ENCODE results near the gene SOX13. TPM values are rescaled to one million over a fixed set of nuclear protein-coding genes. Genes with fewer than 3 reads are reported as not detected.
A peak's percentile ranks its signal among the peaks of the same experiment; 100 is the strongest.

Gene SOX13
- total and polyA plus RNA-seq, 11 donors: 8.2 to 16.0 (median 12.6) TPM

DNA sequence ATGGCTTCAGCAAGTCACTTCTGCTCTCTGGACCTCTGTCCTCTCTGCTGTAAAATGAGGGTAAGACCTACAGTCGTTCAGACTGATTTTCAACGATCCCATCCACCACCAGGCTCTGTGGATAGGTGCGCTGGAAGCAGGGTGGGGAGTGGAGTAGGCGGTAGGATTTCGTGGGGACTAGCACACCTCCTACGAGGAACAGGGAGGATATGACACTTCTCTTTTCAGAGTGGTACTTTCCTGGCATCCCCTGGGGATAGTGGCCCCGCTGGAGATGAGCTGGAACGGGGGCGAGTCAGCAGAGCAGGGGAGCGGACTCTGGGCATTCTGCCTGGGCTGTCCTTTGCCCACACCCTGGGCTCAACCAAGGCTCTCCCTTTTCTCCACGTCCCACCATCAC, 61.2 kb downstream of the SOX13 start:
- no peak for TF ChIP-seq POLR2A (IDR thresholded peaks at IDR 0.05)
- TF ChIP-seq, protein P1, sequence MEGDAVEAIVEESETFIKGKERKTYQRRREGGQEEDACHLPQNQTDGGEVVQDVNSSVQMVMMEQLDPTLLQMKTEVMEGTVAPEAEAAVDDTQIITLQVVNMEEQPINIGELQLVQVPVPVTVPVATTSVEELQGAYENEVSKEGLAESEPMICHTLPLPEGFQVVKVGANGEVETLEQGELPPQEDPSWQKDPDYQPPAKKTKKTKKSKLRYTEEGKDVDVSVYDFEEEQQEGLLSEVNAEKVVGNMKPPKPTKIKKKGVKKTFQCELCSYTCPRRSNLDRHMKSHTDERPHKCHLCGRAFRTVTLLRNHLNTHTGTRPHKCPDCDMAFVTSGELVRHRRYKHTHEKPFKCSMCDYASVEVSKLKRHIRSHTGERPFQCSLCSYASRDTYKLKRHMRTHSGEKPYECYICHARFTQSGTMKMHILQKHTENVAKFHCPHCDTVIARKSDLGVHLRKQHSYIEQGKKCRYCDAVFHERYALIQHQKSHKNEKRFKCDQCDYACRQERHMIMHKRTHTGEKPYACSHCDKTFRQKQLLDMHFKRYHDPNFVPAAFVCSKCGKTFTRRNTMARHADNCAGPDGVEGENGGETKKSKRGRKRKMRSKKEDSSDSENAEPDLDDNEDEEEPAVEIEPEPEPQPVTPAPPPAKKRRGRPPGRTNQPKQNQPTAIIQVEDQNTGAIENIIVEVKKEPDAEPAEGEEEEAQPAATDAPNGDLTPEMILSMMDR (IDR thresholded peaks at IDR 0.05): no peak
- no peak overlapping the region for H3K4me3 ChIP-seq
- peaks cover 0 to 15% (median 5%) of the 10 kb centered on the region in 12 donors for H3K4me1 ChIP-seq
- H3K36me3 ChIP-seq: peaks cover 0 to 12% (median 0%) of the 10 kb centered on the region in 9 donors
- H3K9me3 ChIP-seq: no peaks in the 10 kb centered on the region
- 76 to 91% (median 82%) methylated on average over 11 of the region's 11 CpGs for WGBS, 4 donors
- ATAC-seq: no peak
- intact Hi-C loops (cut with DNase I): loop anchor here in 1 of 10 donors (5.0 kb wide), 1 partner anchor 57 kb away; no protein-coding TSS in a partner anchor
- H3K27ac ChIP-seq: no peak overlapping the region
- DNase-seq: peak in 1 of 5 donors; percentile 12
- H3K27me3 ChIP-seq: no peaks in the 10 kb centered on the region

GRCh38 chr1:204136814-204137213, 63.9 kb downstream of the SOX13 start:
- WGBS, 4 donors: 59 to 100% (median 72%) methylated on average over 1 to 2 of the region's 2 CpGs
- no peak overlapping the region for H3K27ac ChIP-seq
- ATAC-seq: no peak
- TF ChIP-seq, protein P1 (IDR thresholded peaks at IDR 0.05): no peak
- TF ChIP-seq POLR2A (IDR thresholded peaks at IDR 0.05): no peak
- H3K4me1 ChIP-seq: no peaks in the 10 kb centered on the region
- H3K27me3 ChIP-seq: no peaks in the 10 kb centered on the region
- H3K4me3 ChIP-seq: no peak overlapping the region
- DNase-seq: no peak
- H3K36me3 ChIP-seq: peaks cover 0 to 17% (median 0%) of the 10 kb centered on the region in 9 donors
- no peaks in the 10 kb centered on the region for H3K9me3 ChIP-seq
- intact Hi-C loops (cut with DNase I): no loop called here

DNA sequence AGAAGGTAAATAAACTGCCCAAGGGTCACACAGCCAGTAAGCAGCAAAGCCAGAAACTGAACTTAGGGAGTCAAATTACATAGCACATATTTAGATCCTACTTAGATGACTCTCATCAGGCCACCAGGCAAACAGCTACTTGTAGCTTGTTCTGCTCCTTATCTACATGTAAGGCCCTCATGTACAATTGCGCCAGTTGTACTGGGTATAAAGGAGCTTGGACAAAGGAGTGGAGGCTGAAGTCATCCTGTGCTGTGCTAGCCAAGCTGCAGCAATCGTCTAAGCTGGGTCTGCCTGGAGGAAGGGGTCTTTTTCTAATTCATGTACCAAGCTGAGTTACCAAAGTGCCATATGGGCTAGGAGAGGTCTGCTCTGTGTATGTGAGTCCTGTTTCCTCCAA, 66.2 kb downstream of the SOX13 start:
- H3K4me3 ChIP-seq: no peak overlapping the region
- H3K36me3 ChIP-seq: peaks cover 0 to 18% (median 0%) of the 10 kb centered on the region in 9 donors
- H3K4me1 ChIP-seq: no peaks in the 10 kb centered on the region
- DNase-seq (no peak), ATAC-seq (no peak)
- WGBS, 4 donors: 85 to 100% (median 89%) methylated on average over 2 of the region's 2 CpGs
- no peaks in the 10 kb centered on the region for H3K9me3 ChIP-seq
- H3K27me3 ChIP-seq: no peaks in the 10 kb centered on the region
- intact Hi-C loops (cut with DNase I): no loop called here
- no peak overlapping the region for H3K27ac ChIP-seq
- TF ChIP-seq POLR2A (IDR thresholded peaks at IDR 0.05): no peak
- TF ChIP-seq, protein P1 (IDR thresholded peaks at IDR 0.05): no peak

DNA sequence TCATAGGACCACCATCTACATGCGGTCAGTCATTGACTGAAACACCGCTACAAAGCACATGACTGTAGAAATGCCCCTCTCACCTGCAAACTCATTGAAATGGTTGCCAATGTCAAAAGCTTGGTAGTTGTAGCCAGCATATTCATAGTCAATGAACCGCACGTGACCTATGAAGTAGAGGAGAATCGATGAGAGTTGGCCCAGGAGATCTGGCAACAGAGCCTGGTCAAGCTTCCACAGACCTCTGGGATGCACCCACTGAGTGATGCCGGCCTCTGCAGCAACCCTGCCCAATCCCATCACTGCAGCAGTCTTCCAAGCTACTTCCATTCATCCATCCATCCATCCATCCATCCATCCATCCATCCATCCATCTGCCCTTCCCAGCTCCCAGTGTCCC, 67.0 kb downstream of the SOX13 start:
- H3K27ac ChIP-seq: no peak overlapping the region
- peaks cover 0 to 14% (median 0%) of the 10 kb centered on the region in 9 donors for H3K36me3 ChIP-seq
- no peak for ATAC-seq
- no peak for TF ChIP-seq POLR2A (IDR thresholded peaks at IDR 0.05)
- TF ChIP-seq, protein P1 (IDR thresholded peaks at IDR 0.05): no peak
- no peaks in the 10 kb centered on the region for H3K4me1 ChIP-seq
- intact Hi-C loops (cut with DNase I): no loop called here
- no peak overlapping the region for H3K4me3 ChIP-seq
- H3K9me3 ChIP-seq: no peaks in the 10 kb centered on the region
- H3K27me3 ChIP-seq: no peaks in the 10 kb centered on the region
- 92 to 97% (median 97%) methylated on average over 6 of the region's 6 CpGs for WGBS, 4 donors
- no peak for DNase-seq

Measured in heart left ventricle (tissue), 16 donors.